K562 (cell line): ENCODE measurements around the gene ZFYVE19. TPM values are rescaled to one million over a fixed set of nuclear protein-coding genes. Genes with fewer than 3 reads are reported as not detected.

Experiments used
- CREB1 ChIP-seq, 2 experiments: sonication (generic) in 1 of 2; formaldehyde crosslinking in 1 of 2; IDR thresholded peaks; 2 replicates each; pipeline versions ENCODE4 v1.6.1 to v1.8.0; 2012 to 2022; ENCODE audit warnings: inconsistent platforms in 1 of 2, mild to moderate bottlenecking in 1 of 2, missing genetic modification reagents in 1 of 2, moderate library complexity in 1 of 2
- CXXC5 ChIP-seq: fragments of 250-450 bp; sonication (Bioruptor Pico); IDR thresholded peaks from 2 replicates; pipeline ENCODE4 v1.8.0; 2022; ENCODE audit warnings: inconsistent platforms, mild to moderate bottlenecking, moderate library complexity
- ELF4 ChIP-seq: fragments of 450-650 bp; formaldehyde crosslinking; IDR thresholded peaks from 2 replicates; pipeline ENCODE4 v1.4.0; 2022; ENCODE audit warnings: missing genetic modification characterization
- FOXA3 ChIP-seq, 2 experiments: fragments of 450-650 bp in 1 of 2; sonication (generic) in 1 of 2; formaldehyde crosslinking; IDR thresholded peaks in 1 of 2; conservative IDR thresholded peaks in 1 of 2; 2 replicates each; pipeline versions ENCODE4 v1.4.0 to v1.8.0; 2020 to 2022; ENCODE audit warnings: mild to moderate bottlenecking in 2 of 2, missing genetic modification reagents in 1 of 2
- PKNOX1 ChIP-seq: fragments of 450-650 bp; IDR thresholded peaks from 2 replicates; pipeline ENCODE4 v1.6.1; 2016
- POLR2A ChIP-seq: fragments of 450-650 bp; conservative IDR thresholded peaks from 2 replicates; pipeline ENCODE4 v1.6.1; 2016
- POLR2G ChIP-seq: fragments of 200-400 bp; formaldehyde crosslinking; IDR thresholded peaks from 2 replicates; pipeline ENCODE4 v1.6.1; 2017; ENCODE audit warnings: low read depth, mild to moderate bottlenecking, antibody characterized with exemption, low read length, moderate library complexity
- RBM22 ChIP-seq: fragments of 200-400 bp; formaldehyde crosslinking; IDR thresholded peaks from 2 replicates; pipeline ENCODE4 v1.6.1; 2018; ENCODE audit warnings: low read length, low read depth; ENCODE audit not compliant: poor library complexity, severe bottlenecking
- RBM34 ChIP-seq: fragments of 200-400 bp; formaldehyde crosslinking; IDR thresholded peaks from 2 replicates; pipeline ENCODE4 v1.6.1; 2018; ENCODE audit warnings: low read length, borderline replicate concordance; ENCODE audit not compliant: insufficient read depth
- SMC3 ChIP-seq: conservative IDR thresholded peaks from 2 replicates; pipeline ENCODE4 v1.6.1; 2011; ENCODE audit warnings: low read depth, low read length, improper control_type of control experiment; ENCODE audit not compliant: insufficient read depth
- TCF7L2 ChIP-seq: fragments of 150-350 bp; IDR thresholded peaks from 2 replicates; pipeline ENCODE4 v1.6.1; 2016; ENCODE audit warnings: low read depth, mild to moderate bottlenecking, low read length, moderate library complexity
- TGIF2 ChIP-seq: sonication (generic); formaldehyde crosslinking; IDR thresholded peaks from 2 replicates; pipeline ENCODE4 v1.8.1; 2022; ENCODE audit warnings: mild to moderate bottlenecking, missing genetic modification reagents, moderate library complexity
- TRIM24 ChIP-seq, 2 experiments: fragments of 450-650 bp; IDR thresholded peaks; 2 replicates each; pipeline ENCODE4 v1.6.1; 2016
- YY1 ChIP-seq, 3 experiments: IDR thresholded peaks; 2 replicates each; pipeline ENCODE4 v1.6.1; 2011; ENCODE audit warnings: low read length in 2 of 3, mild to moderate bottlenecking in 2 of 3, moderate library complexity in 2 of 3, borderline replicate concordance in 1 of 3, control low read depth in 1 of 3, low read depth in 1 of 3; ENCODE audit not compliant: insufficient read depth in 3 of 3, insufficient replicate concordance in 2 of 3, control insufficient read depth in 1 of 3, insufficient read length in 1 of 3; ENCODE audit errors: extremely low read depth in 1 of 3
- ZNF263 ChIP-seq: sonication (generic); formaldehyde crosslinking; IDR thresholded peaks from 2 replicates; pipeline ENCODE4 v1.8.0; 2022; ENCODE audit warnings: mild to moderate bottlenecking, missing genetic modification reagents, borderline replicate concordance
- ZNF444 ChIP-seq: fragments of 250-450 bp; sonication (Bioruptor Pico); IDR thresholded peaks from 2 replicates; pipeline ENCODE4 v1.4.0; 2020; ENCODE audit warnings: mild to moderate bottlenecking, moderate library complexity
- polyA plus RNA-seq, 8 experiments: library from polyadenylated mRNA; depleted of rRNA in 4 of 8; stranded (reverse) in 5 of 8; unstranded in 3 of 8; fragments of >200 nt; fragmentation: Nextera tagmentation in 2 of 8; fragmentation: Illumina TruSeq in 1 of 8; extraction: Ambion mirVana in 2 of 8; extraction: Trizol in 1 of 8; gene quantifications; 2 replicates each; pipeline versions ENCODE4 v1.2.1 to v1.2.3, GENCODE V29; 2011 to 2014; ENCODE audit warnings: inconsistent platforms in 1 of 8, missing spikeins in 1 of 8
- total RNA-seq, 7 experiments: library from RNA; depleted of rRNA in 6 of 7; stranded (reverse); fragments of >200 nt in 6 of 7; fragmentation: Illumina TruSeq in 2 of 7; extraction: Trizol in 2 of 7; gene quantifications; 2 replicates each; pipeline versions ENCODE4 v1.2.1 to v1.2.3, GENCODE V29; 2011 to 2021; ENCODE audit warnings: low replicate concordance in 1 of 7
- TF ChIP-seq, protein P1 (sequence below): sonication (generic); formaldehyde crosslinking; IDR thresholded peaks from 2 replicates; pipeline ENCODE4 v1.9.0; 2022; ENCODE audit warnings: mild to moderate bottlenecking, missing genetic modification reagents
- TF ChIP-seq, protein P2 (sequence below): IDR thresholded peaks from 2 replicates; pipeline ENCODE4 v1.6.1; 2012; ENCODE audit warnings: low read depth, low read length, improper control_type of control experiment, borderline replicate concordance
- TF ChIP-seq, protein P3 (sequence below): sonication (generic); formaldehyde crosslinking; IDR thresholded peaks from 2 replicates; pipeline ENCODE4 v1.8.1; 2023; ENCODE audit warnings: mild to moderate bottlenecking, missing genetic modification reagents

Gene ZFYVE19
- total and polyA plus RNA-seq, 9 of the 15 experiments (the other 6 are each of a cell fraction or from before 2014, with no cell fraction given): 1.5 to 36.8 (median 19.9) TPM

DNA sequence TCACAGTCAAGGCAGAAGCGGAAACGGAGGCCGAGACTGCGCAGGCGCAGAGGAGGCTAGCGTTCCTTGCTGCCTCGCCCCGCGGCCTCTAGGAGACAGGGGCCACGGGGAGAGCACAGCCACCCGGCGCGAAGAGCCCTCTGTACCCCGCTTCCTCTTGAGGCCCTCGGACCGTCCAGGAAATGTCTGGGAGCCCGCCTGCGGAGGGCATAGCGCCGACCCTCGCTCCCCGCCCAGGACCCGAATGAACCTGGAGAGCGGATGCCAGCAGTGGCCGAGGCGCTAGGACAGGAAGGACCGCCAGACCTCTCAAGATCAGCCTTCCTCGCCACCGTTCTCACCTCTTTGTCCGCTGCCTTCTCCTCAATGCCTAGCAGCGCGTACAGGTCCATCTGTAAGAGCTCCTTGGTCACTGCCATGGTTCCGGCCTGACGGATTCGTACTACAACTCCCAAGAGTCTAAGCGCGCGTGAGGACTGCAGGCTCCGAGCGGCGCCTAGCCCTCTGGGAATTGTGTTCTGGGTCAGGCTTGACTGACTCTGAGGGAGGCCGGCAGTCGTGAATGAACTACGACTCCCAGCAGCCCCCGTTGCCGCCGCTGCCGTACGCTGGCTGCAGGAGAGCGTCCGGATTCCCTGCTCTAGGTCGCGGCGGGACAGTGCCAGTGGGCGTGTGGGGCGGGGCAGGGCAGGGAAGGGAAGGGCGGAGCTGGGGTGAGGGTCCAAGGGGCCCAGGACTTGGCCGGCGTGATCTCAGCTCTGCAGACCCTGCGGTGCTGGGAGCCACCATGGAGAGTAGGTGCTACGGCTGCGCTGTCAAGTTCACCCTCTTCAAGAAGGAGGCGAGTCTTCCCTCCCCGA, at the start of gene ZFYVE19, which contains the start of gene DNAJC17 (continued):
- TF ChIP-seq RBM34 (no peak), ELF4 (CRISPR knock-in tag) (peak; percentile 58; the same call in 1 of the 2 replicates), ZNF444 (CRISPR knock-in tag) (no peak), ZNF263 (0 out of 2 replicates have a peak, but pooled peaks have one; percentile 29), TGIF2 (no peak), RBM22 (no peak), TRIM24 (IDR thresholded peaks at IDR 0.05) (no peak), FOXA3 (CRISPR knock-in tag; conservative IDR thresholded peaks at IDR 0.05 in 1 of 2, IDR thresholded peaks at IDR 0.05 in 1 of 2) (peak in 1 of 2 experiments; percentile 34; a peak in 1 of 4 replicates), CXXC5 (peak; percentile 91), YY1 (IDR thresholded peaks at IDR 0.05; ENCODE audit: borderline replicate concordance in 1 of 3, control insufficient read depth in 1 of 3, extremely low read depth in 1 of 3, insufficient read depth in 3 of 3, insufficient read length in 1 of 3, insufficient replicate concordance in 2 of 3, low read depth in 1 of 3, low read length in 2 of 3) (peak; percentile 10 to 76 (median 68)), SMC3 (no peak), CREB1 (IDR thresholded peaks at IDR 0.05) (peak; percentile 87), CREB1 (CRISPR knock-in tag; IDR thresholded peaks at IDR 0.05) (peak; percentile 81; the same call in 1 of the 2 replicates), POLR2A (peak; percentile 90), TCF7L2 (no peak), PKNOX1 (peak; percentile 88), POLR2G (peak; percentile 89)
- TF ChIP-seq, protein P1, sequence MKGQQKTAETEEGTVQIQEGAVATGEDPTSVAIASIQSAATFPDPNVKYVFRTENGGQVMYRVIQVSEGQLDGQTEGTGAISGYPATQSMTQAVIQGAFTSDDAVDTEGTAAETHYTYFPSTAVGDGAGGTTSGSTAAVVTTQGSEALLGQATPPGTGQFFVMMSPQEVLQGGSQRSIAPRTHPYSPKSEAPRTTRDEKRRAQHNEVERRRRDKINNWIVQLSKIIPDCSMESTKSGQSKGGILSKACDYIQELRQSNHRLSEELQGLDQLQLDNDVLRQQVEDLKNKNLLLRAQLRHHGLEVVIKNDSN (CRISPR knock-in tag): peak; percentile 49
- TF ChIP-seq, protein P2, sequence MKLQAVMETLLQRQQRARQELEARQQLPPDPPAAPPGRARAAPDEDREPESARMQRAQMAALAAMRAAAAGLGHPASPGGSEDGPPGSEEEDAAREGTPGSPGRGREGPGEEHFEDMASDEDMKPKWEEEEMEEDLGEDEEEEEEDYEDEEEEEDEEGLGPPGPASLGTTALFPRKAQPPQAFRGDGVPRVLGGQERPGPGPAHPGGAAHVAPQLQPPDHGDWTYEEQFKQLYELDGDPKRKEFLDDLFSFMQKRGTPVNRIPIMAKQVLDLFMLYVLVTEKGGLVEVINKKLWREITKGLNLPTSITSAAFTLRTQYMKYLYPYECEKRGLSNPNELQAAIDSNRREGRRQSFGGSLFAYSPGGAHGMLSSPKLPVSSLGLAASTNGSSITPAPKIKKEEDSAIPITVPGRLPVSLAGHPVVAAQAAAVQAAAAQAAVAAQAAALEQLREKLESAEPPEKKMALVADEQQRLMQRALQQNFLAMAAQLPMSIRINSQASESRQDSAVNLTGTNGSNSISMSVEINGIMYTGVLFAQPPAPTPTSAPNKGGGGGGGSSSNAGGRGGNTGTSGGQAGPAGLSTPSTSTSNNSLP: no peak
- TF ChIP-seq, protein P3, sequence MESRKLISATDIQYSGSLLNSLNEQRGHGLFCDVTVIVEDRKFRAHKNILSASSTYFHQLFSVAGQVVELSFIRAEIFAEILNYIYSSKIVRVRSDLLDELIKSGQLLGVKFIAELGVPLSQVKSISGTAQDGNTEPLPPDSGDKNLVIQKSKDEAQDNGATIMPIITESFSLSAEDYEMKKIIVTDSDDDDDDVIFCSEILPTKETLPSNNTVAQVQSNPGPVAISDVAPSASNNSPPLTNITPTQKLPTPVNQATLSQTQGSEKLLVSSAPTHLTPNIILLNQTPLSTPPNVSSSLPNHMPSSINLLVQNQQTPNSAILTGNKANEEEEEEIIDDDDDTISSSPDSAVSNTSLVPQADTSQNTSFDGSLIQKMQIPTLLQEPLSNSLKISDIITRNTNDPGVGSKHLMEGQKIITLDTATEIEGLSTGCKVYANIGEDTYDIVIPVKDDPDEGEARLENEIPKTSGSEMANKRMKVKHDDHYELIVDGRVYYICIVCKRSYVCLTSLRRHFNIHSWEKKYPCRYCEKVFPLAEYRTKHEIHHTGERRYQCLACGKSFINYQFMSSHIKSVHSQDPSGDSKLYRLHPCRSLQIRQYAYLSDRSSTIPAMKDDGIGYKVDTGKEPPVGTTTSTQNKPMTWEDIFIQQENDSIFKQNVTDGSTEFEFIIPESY (CRISPR knock-in tag): 0 out of 2 replicates have a peak, but pooled peaks have one; percentile 29
